HepG2 (cell line): ENCODE measurements around the gene CTXN1. TPM values are rescaled to one million over a fixed set of nuclear protein-coding genes. Genes with fewer than 3 reads are reported as not detected.

Experiments
- ARNT ChIP-seq: fragments of 450-650 bp; IDR thresholded peaks from 2 replicates; pipeline ENCODE4 v1.6.1; 2017
- ASH2L ChIP-seq: fragments of 300-600, 200-600 bp; sonication (generic); IDR thresholded peaks from 2 replicates; pipeline ENCODE4 v1.7.0; 2017; ENCODE audit warnings: low read depth, mild to moderate bottlenecking, moderate library complexity, mixed read lengths, low read length; ENCODE audit not compliant: insufficient read length
- ATF1 ChIP-seq: IDR thresholded peaks from 2 replicates; pipeline ENCODE4 v1.6.1; 2016; ENCODE audit warnings: mild to moderate bottlenecking, control low read depth
- EP300 ChIP-seq, 3 experiments: sonication (generic) in 1 of 3; formaldehyde crosslinking in 1 of 3; IDR thresholded peaks; 2 replicates each; pipeline versions ENCODE4 v1.5.1 to v1.6.1; 2011 to 2020; ENCODE audit warnings: low read depth in 2 of 3, low read length in 2 of 3, borderline replicate concordance in 1 of 3, improper control_type of control experiment in 1 of 3, mild to moderate bottlenecking in 1 of 3, missing genetic modification reagents in 1 of 3, moderate library complexity in 1 of 3
- FOSL1 ChIP-seq: sonication (generic); formaldehyde crosslinking; IDR thresholded peaks from 2 replicates; pipeline ENCODE4 v1.9.0; 2021; ENCODE audit warnings: missing genetic modification reagents, borderline replicate concordance
- FOSL2 ChIP-seq: sonication (generic); formaldehyde crosslinking; IDR thresholded peaks from 2 replicates; pipeline ENCODE4 v1.4.0; 2020; ENCODE audit warnings: missing genetic modification reagents
- FOXA3 ChIP-seq: IDR thresholded peaks from 2 replicates; pipeline ENCODE4 v1.6.1; 2016; ENCODE audit warnings: missing genetic modification reagents, missing compliant biosample characterization
- MATR3 ChIP-seq: sonication (generic); formaldehyde crosslinking; IDR thresholded peaks from 2 replicates; pipeline ENCODE4 v1.4.0; 2020; ENCODE audit warnings: missing genetic modification reagents
- NFYC ChIP-seq: IDR thresholded peaks from 2 replicates; pipeline ENCODE4 v1.6.1; 2016; ENCODE audit warnings: missing genetic modification reagents, missing compliant biosample characterization
- POLR2AphosphoS2 ChIP-seq: IDR thresholded peaks from 2 replicates; pipeline ENCODE4 v1.6.1; 2011; ENCODE audit warnings: low read depth, low read length, improper control_type of control experiment
- SETDB1 ChIP-seq: sonication (generic); formaldehyde crosslinking; IDR thresholded peaks from 2 replicates; pipeline ENCODE4 v1.5.1; 2020; ENCODE audit warnings: missing genetic modification reagents, mild to moderate bottlenecking, borderline replicate concordance
- TCF12 ChIP-seq, 2 experiments: fragments of 450-650 bp in 1 of 2; sonication (generic) in 1 of 2; formaldehyde crosslinking in 1 of 2; IDR thresholded peaks; 2 replicates each; pipeline versions ENCODE4 v1.6.1 to v1.8.0; 2017 to 2022; ENCODE audit warnings: antibody characterized with exemption in 1 of 2, mild to moderate bottlenecking in 1 of 2, missing genetic modification reagents in 1 of 2, moderate library complexity in 1 of 2
- ZMAT3 ChIP-seq: sonication (generic); formaldehyde crosslinking; conservative IDR thresholded peaks from 2 replicates; pipeline ENCODE4 v1.7.0; 2021; ENCODE audit warnings: missing genetic modification reagents
- ZNF557 ChIP-seq: sonication (generic); formaldehyde crosslinking; IDR thresholded peaks from 2 replicates; pipeline ENCODE4 v1.4.0; 2020; ENCODE audit warnings: missing genetic modification reagents
- ZNF570 ChIP-seq: sonication (generic); formaldehyde crosslinking; IDR thresholded peaks from 2 replicates; pipeline ENCODE4 v1.4.0; 2020; ENCODE audit warnings: mild to moderate bottlenecking, missing genetic modification reagents, borderline replicate concordance
- ZNF644 ChIP-seq: IDR thresholded peaks from 2 replicates; pipeline ENCODE4 v1.6.1; 2016; ENCODE audit warnings: low read depth
- ZNF776 ChIP-seq: sonication (generic); formaldehyde crosslinking; IDR thresholded peaks from 2 replicates; pipeline ENCODE4 v1.4.0; 2020; ENCODE audit warnings: mild to moderate bottlenecking, missing genetic modification reagents
- ZSCAN30 ChIP-seq: sonication (generic); formaldehyde crosslinking; IDR thresholded peaks from 2 replicates; pipeline ENCODE4 v1.5.0; 2020; ENCODE audit warnings: mild to moderate bottlenecking, missing genetic modification reagents
- polyA plus RNA-seq, 8 experiments: library from polyadenylated mRNA; depleted of rRNA in 3 of 8; stranded (reverse) in 7 of 8; unstranded in 1 of 8; fragments of >200 nt; fragmentation: Illumina TruSeq in 4 of 8; extraction: Trizol in 4 of 8; gene quantifications; 2 replicates each; pipeline versions ENCODE4 v1.2.1 to v1.2.3, GENCODE V29; 2011 to 2016; ENCODE audit warnings: low read depth in 4 of 8, missing spikeins in 1 of 8, mixed read lengths in 1 of 8; ENCODE audit not compliant: insufficient read depth in 1 of 8
- total RNA-seq, 5 experiments: library from RNA; depleted of rRNA; stranded (reverse); fragments of >200 nt; fragmentation: Illumina TruSeq; extraction: Trizol; gene quantifications; 2 replicates each; pipeline ENCODE4 v1.2.3, GENCODE V29; 2016; ENCODE audit warnings: low read depth in 1 of 5
- TF ChIP-seq, protein P1 (sequence below): sonication (generic); formaldehyde crosslinking; conservative IDR thresholded peaks from 2 replicates; pipeline ENCODE4 v1.8.0; 2022; ENCODE audit warnings: missing genetic modification reagents
- TF ChIP-seq, protein P2 (sequence below): sonication (generic); formaldehyde crosslinking; IDR thresholded peaks from 2 replicates; pipeline ENCODE4 v1.8.1; 2022; ENCODE audit warnings: mild to moderate bottlenecking, missing genetic modification reagents
- TF ChIP-seq, protein P3 (sequence below): sonication (generic); formaldehyde crosslinking; IDR thresholded peaks from 2 replicates; pipeline ENCODE4 v1.4.0; 2020; ENCODE audit warnings: missing genetic modification reagents
- TF ChIP-seq, protein P4 (sequence below): sonication (generic); formaldehyde crosslinking; IDR thresholded peaks from 2 replicates; pipeline ENCODE4 v1.4.0; 2020; ENCODE audit warnings: mild to moderate bottlenecking, missing genetic modification reagents
- TF ChIP-seq, protein P5 (sequence below): sonication (generic); formaldehyde crosslinking; IDR thresholded peaks from 2 replicates; pipeline ENCODE4 v1.5.0; 2020; ENCODE audit warnings: mild to moderate bottlenecking, missing genetic modification reagents
- TF ChIP-seq, protein P6 (sequence below): sonication (generic); formaldehyde crosslinking; IDR thresholded peaks from 2 replicates; pipeline ENCODE4 v1.5.0; 2020; ENCODE audit warnings: missing genetic modification reagents, mild to moderate bottlenecking, borderline replicate concordance

CTXN1 gene
- total and polyA plus RNA-seq, 2 of the 13 experiments (the other 11 are each of a cell fraction or from before 2014, with no cell fraction given) = 0.11 TPM; not detected in 1

DNA sequence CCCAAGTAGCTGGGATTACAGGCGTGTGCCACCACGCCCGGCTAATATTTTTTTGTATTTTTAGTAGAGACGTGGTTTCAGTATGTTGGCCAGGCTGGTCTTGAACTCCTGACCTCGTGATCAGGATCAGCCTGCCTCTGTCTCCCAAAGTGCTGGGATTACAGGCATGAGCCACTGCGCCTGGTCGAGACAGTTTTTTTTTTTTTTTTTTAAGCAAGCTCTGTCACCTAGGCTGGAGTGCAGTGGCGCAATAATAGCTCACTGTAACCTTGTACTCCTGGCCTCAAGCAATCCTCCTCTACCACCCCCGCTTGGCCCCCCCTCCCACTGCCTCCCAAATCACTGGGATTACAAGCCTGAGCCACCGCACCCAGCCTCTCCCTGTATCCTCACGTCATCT is 28.6 kb downstream of the CTXN1 start (continued):
- TF ChIP-seq TCF12 (IDR thresholded peaks at IDR 0.05) (no peak), TCF12 (CRISPR knock-in tag; IDR thresholded peaks at IDR 0.05) (peak; percentile 27; the same call in 1 of the 2 replicates), SETDB1 (CRISPR knock-in tag) (no peak), ZMAT3 (no peak), ZNF570 (CRISPR knock-in tag) (no peak), ZSCAN30 (CRISPR knock-in tag) (no peak), ZNF776 (no peak), FOSL1 (CRISPR knock-in tag) (no peak), ARNT (no peak), ATF1 (no peak), ZNF644 (CRISPR knock-in tag) (no peak), FOSL2 (CRISPR knock-in tag) (peak; percentile 38; the same call in 1 of the 2 replicates), MATR3 (CRISPR knock-in tag) (no peak), EP300 (IDR thresholded peaks at IDR 0.05; ENCODE audit: low read depth in 2 of 2, low read length in 2 of 2) (peak in 1 of 2 experiments; percentile 50; a peak in 1 of 4 replicates), EP300 (CRISPR knock-in tag; IDR thresholded peaks at IDR 0.05; ENCODE audit: borderline replicate concordance) (no peak), FOXA3 (CRISPR knock-in tag) (peak; percentile 44), NFYC (no peak), ASH2L (peak; percentile 16), POLR2AphosphoS2 (no peak), ZNF557 (CRISPR knock-in tag) (no peak)
- TF ChIP-seq, protein P1, sequence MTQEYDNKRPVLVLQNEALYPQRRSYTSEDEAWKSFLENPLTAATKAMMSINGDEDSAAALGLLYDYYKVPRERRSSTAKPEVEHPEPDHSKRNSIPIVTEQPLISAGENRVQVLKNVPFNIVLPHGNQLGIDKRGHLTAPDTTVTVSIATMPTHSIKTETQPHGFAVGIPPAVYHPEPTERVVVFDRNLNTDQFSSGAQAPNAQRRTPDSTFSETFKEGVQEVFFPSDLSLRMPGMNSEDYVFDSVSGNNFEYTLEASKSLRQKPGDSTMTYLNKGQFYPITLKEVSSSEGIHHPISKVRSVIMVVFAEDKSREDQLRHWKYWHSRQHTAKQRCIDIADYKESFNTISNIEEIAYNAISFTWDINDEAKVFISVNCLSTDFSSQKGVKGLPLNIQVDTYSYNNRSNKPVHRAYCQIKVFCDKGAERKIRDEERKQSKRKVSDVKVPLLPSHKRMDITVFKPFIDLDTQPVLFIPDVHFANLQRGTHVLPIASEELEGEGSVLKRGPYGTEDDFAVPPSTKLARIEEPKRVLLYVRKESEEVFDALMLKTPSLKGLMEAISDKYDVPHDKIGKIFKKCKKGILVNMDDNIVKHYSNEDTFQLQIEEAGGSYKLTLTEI (CRISPR knock-in tag) = no peak
- TF ChIP-seq, protein P2, sequence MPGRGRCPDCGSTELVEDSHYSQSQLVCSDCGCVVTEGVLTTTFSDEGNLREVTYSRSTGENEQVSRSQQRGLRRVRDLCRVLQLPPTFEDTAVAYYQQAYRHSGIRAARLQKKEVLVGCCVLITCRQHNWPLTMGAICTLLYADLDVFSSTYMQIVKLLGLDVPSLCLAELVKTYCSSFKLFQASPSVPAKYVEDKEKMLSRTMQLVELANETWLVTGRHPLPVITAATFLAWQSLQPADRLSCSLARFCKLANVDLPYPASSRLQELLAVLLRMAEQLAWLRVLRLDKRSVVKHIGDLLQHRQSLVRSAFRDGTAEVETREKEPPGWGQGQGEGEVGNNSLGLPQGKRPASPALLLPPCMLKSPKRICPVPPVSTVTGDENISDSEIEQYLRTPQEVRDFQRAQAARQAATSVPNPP (CRISPR knock-in tag) = no peak
- TF ChIP-seq, protein P3, sequence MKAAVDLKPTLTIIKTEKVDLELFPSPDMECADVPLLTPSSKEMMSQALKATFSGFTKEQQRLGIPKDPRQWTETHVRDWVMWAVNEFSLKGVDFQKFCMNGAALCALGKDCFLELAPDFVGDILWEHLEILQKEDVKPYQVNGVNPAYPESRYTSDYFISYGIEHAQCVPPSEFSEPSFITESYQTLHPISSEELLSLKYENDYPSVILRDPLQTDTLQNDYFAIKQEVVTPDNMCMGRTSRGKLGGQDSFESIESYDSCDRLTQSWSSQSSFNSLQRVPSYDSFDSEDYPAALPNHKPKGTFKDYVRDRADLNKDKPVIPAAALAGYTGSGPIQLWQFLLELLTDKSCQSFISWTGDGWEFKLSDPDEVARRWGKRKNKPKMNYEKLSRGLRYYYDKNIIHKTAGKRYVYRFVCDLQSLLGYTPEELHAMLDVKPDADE (CRISPR knock-in tag) = no peak
- TF ChIP-seq, protein P4, sequence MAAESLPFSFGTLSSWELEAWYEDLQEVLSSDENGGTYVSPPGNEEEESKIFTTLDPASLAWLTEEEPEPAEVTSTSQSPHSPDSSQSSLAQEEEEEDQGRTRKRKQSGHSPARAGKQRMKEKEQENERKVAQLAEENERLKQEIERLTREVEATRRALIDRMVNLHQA (CRISPR knock-in tag) = no peak
- TF ChIP-seq, protein P5, sequence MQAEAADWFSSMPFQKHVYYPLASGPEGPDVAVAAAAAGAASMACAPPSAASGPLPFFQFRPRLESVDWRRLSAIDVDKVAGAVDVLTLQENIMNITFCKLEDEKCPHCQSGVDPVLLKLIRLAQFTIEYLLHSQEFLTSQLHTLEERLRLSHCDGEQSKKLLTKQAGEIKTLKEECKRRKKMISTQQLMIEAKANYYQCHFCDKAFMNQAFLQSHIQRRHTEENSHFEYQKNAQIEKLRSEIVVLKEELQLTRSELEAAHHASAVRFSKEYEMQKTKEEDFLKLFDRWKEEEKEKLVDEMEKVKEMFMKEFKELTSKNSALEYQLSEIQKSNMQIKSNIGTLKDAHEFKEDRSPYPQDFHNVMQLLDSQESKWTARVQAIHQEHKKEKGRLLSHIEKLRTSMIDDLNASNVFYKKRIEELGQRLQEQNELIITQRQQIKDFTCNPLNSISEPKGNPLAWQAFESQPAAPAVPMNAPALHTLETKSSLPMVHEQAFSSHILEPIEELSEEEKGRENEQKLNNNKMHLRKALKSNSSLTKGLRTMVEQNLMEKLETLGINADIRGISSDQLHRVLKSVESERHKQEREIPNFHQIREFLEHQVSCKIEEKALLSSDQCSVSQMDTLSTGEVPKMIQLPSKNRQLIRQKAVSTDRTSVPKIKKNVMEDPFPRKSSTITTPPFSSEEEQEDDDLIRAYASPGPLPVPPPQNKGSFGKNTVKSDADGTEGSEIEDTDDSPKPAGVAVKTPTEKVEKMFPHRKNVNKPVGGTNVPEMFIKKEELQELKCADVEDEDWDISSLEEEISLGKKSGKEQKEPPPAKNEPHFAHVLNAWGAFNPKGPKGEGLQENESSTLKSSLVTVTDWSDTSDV (CRISPR knock-in tag) = no peak
- TF ChIP-seq, protein P6, sequence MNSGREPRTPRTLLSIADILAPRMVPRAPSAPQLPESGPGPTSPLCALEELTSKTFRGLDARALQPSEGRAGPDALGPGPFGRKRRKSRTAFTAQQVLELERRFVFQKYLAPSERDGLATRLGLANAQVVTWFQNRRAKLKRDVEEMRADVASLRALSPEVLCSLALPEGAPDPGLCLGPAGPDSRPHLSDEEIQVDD (CRISPR knock-in tag) = no peak
